ENCODE measurements around the gene NENF.

GRCh38 chr1:212482006-212482636 is 49.4 kb downstream of the NENF start:
- no peak for TF ChIP-seq CTCF (conservative IDR thresholded peaks at IDR 0.05)
- TF ChIP-seq ZFX (IDR thresholded peaks at IDR 0.05): no peak
